T1000 (cell line): Measurements from ENCODE around the gene SHB.
A peak's percentile ranks its signal among the peaks of the same experiment; 100 is the strongest.
"Not testable (repeated sequence)": the region's sequence is repeated elsewhere in the genome, so short reads cannot be mapped to it uniquely, and the experiment has no call there.

ENCODE experiments used
- DNase-seq: peaks from one replicate; lab custom pipeline; 2025; ENCODE audit warnings: mixed read lengths; lab: John Stamatoyannopoulos, UW

The SHB gene

DNA sequence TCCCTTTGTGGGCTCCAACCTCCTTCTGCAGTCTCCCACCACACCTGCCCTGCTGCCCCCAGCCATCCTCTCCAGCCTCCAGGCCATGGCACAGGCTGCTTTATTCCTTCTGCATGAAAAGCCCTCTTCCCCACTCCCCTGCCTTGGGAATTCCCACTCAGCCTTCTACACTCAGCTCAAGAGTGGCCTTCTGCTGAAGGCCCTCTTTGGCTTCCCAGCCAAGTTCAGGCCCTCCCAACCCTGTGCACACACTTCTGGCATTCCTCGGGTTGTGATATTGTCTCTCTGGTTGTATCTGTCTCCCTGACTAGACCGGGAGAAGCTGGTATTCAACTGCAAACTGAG, 5.7 kb downstream of the SHB start:
- DNase-seq: no peak

DNA sequence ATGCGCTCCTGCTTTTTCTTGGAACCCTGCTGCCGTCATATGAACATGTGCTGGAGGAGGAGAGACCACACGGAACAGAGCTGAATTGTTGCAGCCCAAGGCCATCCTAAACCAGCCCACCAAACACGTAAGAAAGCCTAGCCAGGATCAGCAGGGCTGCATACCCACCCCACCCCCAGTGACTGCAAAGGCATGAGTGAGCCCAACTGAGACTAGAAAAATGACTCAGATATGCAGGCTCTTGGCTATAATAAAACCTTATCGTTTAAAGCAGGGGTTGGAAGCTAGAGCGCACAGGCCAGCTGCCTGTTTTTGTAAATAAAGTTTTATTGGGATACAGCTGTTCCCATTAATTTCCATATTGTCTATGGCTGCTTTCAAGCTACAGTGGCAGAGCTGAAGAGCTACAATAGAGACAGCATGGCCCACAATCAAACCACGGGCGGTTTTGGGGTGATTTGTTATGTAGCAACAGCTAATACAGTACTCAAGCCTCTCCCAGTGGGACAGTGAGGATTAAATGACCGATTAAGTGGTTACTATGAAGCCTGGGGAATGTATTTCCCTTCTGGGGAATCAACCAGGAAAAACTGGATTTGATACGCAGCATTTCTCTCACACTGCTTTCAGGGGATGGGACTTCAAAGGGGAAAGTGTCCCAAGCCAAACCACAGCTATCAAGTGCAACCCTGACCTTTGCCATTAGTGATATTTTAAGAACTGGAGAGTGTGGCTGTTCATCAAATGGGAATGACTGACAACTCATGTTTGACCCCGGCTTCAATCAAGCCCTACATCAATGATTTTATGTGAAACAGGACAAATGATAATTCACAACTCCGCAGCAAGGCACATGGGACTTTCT, 6.3 kb downstream of the SHB start:
- DNase-seq: peak; percentile 51

DNA sequence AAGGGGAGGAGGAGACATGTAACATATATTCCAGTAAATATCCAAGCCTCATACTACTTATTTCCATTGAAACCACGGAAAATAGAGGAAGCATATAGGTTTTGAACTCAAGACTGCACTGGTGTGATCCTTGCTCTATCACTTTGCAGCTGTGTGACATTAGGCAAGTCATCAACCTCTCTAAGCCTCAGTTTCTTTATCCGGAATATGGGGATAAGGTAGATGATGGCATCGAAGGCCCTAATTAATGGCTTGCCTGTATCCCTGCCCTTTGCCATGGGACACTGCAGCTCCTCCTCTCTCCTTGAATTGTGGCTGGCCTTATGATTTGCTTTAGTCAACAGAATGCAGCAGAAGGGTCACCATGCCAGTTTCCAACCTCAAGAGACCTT, 6.9 kb downstream of the SHB start:
- DNase-seq: no peak

DNA sequence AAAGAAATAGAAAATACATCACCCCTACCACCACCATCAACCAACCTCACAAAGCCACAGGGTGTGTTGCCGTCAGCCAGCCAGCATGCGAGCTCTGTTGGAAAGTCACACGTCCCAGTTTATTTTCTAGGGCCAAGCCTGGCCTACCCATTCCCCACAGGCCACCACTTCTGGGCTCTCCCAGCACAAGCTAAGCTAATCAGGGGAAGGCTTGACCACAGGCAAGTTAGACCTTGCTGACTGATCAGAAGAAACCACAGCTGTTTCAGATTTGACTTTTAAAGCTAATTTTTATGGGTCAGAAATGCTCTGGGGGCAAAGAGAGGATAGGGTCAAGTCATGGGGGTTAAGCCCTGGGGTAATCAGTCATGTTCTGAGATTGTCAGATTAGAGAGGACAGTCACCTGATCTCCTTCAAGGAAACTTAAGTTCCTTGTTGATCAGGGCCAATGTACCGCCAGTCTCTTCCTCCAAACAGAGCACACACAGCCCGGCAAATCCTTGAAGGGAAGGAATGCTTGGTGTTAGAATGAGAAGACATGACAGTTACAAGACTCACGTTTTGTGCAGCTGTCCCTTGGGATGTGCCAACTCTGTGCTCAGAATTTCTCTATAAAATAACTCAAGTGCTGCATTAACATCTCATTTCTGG, 7.6 kb downstream of the SHB start:
- DNase-seq: no peak

DNA sequence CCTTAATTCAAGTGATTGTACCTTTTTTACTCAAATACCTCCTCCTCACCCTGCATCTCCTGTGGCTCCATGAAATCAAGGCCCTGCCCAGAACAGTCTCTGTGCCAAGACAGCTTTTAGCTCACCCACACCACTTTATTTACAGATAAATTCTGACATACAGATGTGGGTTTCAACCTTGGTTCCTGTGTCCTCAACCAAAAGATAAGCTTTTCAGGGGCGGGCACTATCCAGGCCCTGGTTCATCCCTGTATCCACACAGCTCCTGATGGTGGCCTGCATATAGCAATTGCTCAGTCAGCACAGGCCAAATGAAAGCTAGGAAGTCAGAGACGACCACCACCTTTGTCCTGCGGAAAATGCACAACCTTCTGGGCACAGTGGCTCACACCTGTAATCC, 8.3 kb downstream of the SHB start:
- no peak for DNase-seq

DNA sequence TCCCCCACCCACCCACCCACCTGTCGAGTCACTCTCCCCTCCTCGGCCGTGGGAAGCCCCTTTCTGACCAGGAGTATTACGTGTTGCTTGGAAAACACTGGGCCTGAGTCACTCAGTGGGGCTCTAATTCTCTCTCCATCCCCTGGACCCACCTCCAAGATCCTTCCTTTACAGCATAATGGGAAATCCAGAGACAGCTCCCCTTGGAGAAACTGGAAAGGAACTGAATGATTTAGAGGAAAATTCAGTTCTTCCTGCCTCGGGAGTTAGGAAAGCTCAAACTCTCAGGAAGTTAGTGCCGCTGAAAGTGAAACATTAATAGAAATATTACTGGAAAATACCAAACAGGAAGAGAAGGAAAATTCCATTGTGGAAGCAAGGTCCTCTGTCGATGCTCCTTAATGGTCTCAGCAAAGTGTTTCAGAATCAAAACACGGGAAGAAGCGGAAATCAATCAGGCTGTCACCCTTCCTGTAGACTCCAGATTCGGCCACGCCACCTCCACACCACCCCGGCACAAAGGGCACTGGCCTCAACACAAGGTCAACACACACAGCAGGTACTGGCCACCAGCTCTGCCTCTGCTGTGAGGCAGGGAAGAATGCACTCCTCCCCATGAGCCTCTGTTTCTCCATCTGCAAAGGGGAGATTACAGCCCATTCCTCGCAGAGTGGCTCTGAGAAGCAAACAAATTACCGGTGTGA, 9.6 kb downstream of the SHB start:
- no peak for DNase-seq

DNA sequence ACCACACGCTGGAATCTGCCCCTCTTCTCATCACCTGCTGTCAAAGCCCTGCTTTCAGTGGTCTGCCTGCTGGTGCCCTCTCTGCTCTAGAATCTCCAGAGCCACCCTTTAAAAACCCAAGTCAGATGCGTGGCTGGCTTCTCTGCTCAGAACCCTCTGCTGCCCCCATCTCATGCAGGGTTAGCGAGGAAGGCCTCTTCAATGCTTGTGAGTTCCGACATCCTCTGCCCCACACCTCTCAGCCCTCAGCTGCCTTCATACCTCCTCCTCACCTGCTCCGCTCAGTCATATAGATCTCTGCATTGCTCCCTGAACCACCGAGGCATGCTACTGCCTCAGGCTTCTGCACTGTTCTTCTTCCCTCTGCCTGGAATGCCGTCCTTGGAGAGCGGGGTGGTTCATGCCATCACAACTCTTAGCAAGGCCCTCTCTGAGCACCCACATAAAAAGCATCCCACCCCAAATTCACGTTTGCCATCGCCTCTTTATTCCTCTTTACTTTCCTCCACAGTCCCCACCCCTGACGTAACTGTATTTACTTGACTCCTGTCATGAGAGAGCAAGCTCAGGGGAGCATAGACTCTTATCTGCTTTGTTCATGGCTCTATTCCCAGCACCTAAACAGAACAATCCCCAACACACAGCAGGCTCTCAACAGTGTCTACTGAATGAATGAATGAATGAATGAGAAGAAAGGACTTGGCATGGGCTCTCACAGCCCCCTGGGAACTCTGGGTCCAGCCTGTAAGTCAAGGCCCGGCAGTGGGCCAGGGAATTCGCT, 10.4 kb downstream of the SHB start:
- DNase-seq: no peak

DNA sequence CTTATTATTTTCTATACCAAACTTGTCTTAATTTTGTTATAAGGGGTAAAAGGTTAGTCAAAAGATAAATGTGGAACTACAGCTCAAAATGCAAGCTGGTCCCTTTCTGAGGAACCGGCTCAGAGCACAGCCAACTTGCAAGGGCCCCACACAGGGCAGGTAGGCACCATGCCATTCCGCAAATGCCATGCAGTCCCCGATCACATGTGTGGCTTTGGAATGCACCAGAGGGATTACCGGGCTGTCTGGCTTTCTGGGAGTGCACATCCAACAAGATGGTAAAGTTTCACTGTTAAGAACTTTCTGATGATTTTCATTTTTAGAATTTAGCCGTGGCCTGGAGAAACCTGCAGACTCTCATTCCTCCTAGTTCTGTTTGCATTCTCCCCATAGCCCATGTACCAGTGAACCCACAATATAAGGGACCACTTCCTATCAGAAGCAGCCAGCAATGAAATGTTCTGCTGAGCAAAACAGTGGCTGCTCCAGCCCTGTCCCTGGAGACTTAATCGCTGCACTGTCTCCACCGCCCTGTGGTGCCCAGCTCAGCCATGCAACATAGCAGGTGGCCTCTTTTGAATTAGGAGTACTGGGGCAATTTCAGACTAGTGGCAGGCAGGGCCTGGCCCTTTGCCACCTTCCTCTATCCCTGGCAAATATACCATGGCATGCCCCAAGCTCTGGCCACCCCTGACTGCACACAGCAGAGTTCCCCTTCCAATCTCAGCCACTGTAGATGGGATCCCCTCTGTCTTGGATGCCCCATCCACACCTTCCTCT, 11.4 kb downstream of the SHB start:
- DNase-seq: no peak

DNA sequence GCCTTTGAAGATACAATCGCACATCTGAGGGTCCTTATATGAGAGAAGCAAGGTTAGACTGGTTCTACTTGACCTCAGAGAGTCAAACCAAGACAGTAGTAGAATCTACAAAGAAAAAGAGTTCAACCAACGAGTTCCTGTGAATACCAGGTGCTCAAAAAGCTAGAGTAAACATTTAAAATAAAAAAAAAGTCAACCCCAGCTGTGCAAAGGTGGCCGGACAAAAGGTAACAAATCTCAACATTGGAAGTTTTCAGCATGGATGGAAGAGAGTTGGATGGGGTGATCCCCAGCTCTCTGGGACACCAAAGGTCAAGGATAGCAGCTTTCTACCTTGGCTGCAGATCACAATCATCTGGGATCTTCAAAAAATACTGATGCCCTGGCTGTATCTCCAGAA, 14.4 kb downstream of the SHB start:
- DNase-seq: no peak

DNA sequence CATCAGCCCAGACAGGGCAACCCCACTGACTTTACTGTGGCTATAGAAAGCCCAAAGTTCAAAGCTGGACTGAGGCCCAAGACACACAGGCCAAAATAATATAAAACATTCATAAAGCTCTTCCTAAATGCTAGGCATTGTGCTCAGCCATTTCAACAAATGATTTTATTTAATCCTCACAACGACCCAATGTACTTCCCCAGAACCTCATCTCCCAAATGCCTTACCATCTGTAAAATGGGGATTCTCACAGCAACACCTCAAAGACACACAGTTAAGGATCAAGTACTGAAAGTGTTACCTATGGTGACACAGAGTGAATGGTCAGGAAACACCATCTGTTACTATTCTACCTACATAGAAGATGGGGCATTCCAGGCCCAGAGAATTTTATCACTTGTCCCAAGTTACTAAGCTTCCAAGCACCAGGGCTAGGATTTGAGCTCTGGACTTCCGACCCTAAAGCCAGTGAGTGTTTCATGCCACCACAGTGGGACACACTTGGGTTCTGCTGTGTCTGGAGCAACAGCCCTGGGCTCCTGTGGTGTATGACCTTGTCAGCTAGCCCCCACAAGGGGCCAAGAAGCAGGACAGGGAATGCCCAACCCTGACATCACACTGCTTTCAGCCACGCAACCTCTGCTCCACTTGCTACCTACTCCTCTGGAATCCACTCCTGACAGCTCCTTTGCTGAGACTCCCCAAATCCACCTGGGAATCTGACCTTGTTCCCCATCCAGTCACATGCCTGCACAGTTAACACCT, 15.1 kb downstream of the SHB start:
- DNase-seq: no peak

DNA sequence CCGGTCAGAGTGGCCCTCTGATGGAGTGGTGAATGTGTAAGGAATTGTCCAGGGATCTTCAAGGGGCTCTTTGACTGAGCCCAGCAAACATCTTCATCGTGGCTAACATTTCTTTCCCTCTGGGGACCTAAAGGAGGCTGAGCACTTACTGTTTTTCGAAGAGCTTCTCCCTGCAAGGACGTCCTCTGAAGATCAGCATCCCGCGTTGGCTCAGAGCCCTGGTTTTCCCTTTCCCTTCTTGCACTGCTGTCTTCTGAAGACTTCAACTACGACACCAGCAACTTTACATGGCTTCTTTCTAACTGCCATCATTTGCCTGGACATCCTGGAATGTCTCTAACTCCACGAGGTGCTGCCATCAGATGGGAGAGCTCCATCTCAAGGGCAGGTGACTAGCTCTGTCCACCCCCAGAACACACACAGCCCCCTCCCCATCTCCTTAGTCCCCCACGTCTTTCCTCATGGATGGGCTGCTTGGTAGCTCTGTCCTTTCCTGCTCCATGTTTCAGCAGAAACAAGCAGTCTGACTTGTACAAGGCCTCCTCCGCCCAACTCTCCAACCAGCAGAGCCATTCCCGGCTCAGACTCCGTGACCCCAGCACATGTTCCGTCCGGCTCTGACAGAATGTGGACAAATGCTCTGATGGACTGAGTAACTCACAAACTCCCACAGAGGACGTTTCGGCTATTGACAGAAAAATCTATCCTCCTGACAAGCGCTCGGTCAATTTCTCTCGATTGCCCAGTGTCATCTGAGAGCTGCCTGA, 17.1 kb downstream of the SHB start:
- DNase-seq: no peak

DNA sequence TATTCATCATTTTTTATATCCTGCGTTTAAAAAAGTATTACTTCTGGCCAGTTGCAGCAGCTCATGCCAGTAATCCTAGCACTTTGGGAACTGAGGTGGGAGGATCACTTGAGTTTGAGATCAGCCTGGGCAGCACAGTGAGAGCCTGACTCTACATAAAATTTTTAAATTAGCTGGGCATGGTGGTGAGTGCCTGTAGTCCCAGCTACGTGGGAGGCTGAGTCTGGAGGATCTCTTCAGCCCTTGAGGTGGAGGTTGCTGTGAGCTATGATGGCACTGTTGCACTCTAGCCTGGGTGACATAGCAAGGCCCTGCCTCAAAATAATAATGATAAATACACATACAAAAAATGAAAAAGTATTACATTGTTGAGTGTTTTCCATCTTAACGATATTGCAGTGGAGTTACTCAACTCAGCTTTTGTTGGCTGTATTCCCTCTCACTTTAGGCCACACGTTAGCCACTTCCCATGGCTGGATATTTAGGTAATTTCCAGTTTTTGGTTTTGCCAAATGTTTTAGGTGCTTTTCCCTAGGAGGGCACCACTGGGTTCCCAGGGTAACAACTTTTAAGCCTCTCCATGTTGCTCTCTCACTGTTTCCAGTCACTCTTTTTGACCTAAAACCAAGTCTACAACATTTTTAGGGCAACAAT, 20.6 kb downstream of the SHB start:
- no peak for DNase-seq

DNA sequence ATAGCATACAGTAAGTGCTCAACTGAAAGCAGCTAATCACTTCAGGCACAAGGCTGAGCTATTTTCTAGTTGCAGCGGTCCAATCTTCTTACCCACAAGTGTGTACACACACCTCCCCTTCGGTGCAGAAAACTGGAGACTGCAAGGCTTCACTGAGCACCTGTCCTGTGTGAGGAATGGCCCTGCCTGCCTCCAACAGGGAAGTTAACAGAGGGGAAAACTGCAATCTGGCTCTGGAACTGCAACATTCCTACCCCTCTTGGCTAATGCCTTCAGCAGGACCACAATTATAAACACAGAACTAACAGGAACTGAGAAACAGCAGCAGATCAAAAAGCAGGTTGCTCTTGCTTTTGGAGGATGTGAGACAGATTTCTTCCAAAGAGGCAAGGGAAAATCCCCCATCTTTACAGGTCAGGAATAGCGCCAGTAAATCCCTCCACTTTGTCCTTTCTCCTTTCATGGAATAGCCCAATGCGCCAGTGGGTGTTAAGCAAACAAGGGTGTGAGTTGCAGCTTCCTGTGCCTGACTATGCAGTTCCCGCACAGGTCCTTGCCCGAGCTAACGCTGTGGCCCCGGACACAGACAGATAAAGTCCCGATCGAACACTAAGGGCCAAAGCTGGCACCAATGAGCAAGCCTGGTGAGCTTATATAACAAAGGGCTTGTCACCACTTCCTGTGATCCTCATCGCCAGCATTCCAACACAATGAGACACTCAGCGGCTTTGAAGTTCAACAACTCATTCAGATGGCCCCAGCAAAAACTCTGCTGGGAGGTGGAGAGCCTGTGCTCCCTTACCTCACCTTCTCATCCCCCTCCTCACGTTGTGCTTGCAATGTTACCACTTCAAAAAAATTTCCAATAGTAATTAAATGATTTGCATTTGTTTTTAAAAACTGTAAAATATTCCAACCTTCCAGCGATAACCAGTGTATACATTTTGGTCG, 21.5 kb downstream of the SHB start:
- peak; percentile 46 for DNase-seq

DNA sequence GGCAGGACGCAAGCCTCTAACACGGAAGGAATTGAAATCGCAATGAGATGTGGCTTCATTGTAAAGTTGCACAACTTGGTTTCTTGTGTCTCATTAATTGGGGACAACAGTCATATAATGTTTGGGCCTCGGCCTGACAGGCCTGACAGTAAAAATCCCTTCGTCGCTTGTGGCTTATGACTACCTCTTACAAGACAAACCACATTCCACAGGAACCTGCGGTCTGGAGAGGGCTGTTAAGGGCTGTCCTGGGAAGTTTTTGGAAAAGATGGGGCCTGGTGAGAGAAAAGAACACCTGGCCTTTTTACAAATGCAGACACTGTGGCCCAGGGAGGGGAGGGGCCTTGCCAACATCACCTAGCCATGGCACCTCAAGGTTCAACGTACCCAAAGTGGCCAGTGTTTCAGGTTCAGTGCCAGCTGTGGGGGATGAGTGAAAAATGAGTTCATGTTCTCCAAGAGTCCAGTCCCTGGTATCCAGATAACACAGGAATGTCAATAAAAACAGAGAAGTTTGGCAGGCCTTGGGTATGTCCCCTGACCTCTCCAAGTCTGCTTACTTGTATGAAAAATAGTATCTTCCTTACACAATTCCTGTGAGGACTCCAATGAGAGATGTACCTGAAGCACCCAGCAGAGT, 22.2 kb downstream of the SHB start:
- no peak for DNase-seq

DNA sequence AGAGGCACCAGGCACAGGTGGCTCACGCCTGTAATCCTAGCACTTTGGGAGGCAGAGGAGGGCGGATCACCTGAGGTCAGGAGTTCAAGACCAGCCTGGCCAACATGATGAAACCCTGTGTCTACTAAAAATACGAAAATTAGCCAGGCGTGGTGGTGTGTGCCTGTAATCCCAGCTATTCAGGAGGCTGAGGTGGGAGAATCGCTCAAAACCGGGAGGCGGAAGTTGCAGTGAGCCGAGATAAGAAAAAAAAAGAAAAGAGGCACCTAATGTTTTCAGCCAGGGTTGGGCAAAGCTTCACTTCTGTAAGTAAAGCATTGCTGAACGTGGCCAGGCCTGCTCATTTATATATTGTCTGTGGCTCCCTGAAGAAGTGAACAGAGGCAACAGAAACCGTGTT, 23.1 kb downstream of the SHB start:
- DNase-seq: not testable (repeated sequence)

DNA sequence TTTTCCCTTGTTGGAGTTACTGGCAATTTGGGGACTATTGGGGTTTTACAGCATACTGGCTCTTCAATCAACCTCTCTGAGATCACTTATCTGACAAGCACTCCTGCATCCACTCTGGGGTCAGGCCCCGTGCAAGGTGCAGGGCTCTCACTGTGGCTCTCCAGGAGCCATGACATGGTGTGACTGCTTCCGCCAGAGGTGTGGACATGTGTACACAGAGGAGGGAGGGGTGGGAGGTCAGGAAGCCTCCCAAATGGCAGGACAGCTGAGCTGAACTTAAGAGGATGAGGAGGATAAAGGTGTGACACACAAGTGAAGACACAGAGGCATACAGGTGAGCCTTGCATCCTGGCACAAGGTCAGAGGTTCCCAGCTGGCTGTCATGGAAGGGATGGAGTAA, 24.3 kb downstream of the SHB start:
- no peak for DNase-seq

DNA sequence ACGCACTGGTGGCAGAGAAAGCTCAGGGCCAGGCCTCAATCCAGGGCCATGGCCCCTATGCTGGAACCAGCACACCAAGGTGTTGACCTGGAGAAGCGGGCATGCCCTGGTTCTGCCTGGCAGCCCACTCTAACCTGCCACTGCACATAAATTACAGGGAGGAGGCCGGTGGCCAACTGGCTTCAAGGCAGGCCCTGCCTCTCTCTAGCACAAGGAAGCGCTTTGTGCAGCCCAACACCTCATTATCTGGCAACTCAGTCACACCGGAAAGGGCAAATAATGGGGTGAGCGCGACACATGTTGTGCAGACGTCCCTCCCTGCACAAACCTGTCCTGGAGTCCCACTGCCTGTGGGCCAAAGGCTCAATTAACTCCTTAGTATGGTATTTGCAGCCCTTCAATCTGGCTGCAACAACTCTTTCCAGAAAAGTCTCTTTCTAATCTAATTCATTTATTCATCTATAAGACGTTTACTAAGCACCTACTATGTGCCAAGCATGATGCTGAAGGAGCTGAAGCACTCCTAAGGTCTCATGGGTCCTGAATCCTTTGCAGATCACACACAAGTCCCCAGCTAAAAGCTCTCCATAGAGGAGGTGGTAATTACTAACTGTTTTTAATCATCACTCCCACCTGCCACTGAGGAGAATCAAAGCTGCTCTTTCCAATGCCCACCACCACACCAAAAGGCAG, 24.9 kb downstream of the SHB start:
- no peak for DNase-seq
